GM18520 (cell line): ENCODE measurements around the gene RIT2.

Experiments used
- ATAC-seq: cut with Tn5 transposase; IDR thresholded peaks from one replicate; pipeline ENCODE4 v1.9.1; 2021; ENCODE audit not compliant: unreplicated experiment

Gene RIT2

GRCh38 chr18:42706618-42707017, 408.9 kb downstream of the RIT2 start:
- ATAC-seq, result no peak

DNA sequence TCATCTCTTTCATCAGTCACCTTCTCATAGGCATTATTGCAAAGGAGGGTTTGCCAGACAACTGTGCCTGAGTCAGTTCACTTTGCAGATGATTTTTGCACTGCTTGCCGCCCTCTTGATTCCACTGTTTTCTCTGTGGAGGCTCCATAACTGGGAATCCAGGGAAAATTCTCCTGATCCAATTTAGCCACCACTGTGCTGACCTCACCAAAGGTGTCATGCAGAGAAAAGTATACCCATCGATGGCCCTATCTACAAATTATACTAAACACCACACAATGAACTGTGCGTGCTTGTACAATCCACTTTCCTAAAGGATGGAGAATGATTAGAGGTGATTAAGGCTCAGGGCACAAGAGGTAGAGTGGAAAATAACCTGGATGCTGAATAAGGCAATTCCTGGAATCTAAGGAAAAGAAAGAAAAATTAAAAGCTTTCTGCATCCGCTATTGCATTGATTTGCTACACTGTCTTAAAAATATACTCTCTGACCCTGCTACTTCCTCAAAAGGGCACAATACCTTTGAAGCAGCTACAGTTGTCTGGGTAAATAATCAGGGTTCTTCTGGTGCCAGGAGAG, 409.4 kb downstream of the RIT2 start:
- no peak for ATAC-seq
